K562 (cell line): ENCODE results near the gene USF2. TPM values are rescaled to one million over a fixed set of nuclear protein-coding genes. Genes with fewer than 3 reads are reported as not detected.

Source experiments
- ARNT ChIP-seq, 2 experiments: fragments of 450-650 bp; IDR thresholded peaks; 2 replicates each; pipeline ENCODE4 v1.6.1; 2016; ENCODE audit warnings: mild to moderate bottlenecking in 1 of 2
- CTCFL ChIP-seq: IDR thresholded peaks from 2 replicates; pipeline ENCODE4 v1.6.1; 2011; ENCODE audit warnings: borderline replicate concordance, low read depth, mild to moderate bottlenecking, moderate library complexity, low read length; ENCODE audit not compliant: insufficient read depth, poor library complexity, severe bottlenecking
- ETV5 ChIP-seq: sonication (generic); formaldehyde crosslinking; IDR thresholded peaks from 2 replicates; pipeline ENCODE4 v1.4.0; 2020; ENCODE audit warnings: low read depth, mild to moderate bottlenecking, missing genetic modification reagents
- HDAC1 ChIP-seq, 2 experiments: fragments of 450-650 bp; IDR thresholded peaks; 2 replicates each; pipeline ENCODE4 v1.6.1; 2016 to 2017; ENCODE audit warnings: inconsistent platforms in 1 of 2, mild to moderate bottlenecking in 1 of 2, moderate library complexity in 1 of 2
- NFATC3 ChIP-seq: fragments of 450-650 bp; IDR thresholded peaks from 2 replicates; pipeline ENCODE4 v1.6.1; 2017; ENCODE audit warnings: mild to moderate bottlenecking
- RBM25 ChIP-seq: fragments of 200-400 bp; formaldehyde crosslinking; IDR thresholded peaks from 2 replicates; pipeline ENCODE4 v1.6.1; 2018; ENCODE audit warnings: low read length, low read depth, moderate library complexity; ENCODE audit not compliant: severe bottlenecking
- THRAP3 ChIP-seq: fragments of 450-650 bp; IDR thresholded peaks from 2 replicates; pipeline ENCODE4 v1.6.1; 2016; ENCODE audit warnings: mild to moderate bottlenecking, inconsistent platforms, borderline replicate concordance
- ZNF589 ChIP-seq: fragments of 200-800 bp; sonication (Bioruptor generic); IDR thresholded peaks from 2 replicates; pipeline ENCODE4 v1.6.1; 2016; ENCODE audit warnings: low read depth, missing genetic modification characterization, missing compliant biosample characterization
- polyA plus RNA-seq, 8 experiments: library from polyadenylated mRNA; depleted of rRNA in 4 of 8; stranded (reverse) in 5 of 8; unstranded in 3 of 8; fragments of >200 nt; fragmentation: Nextera tagmentation in 2 of 8; fragmentation: Illumina TruSeq in 1 of 8; extraction: Ambion mirVana in 2 of 8; extraction: Trizol in 1 of 8; gene quantifications; 2 replicates each; pipeline versions ENCODE4 v1.2.1 to v1.2.3, GENCODE V29; 2011 to 2014; ENCODE audit warnings: inconsistent platforms in 1 of 8, missing spikeins in 1 of 8
- total RNA-seq, 7 experiments: library from RNA; depleted of rRNA in 6 of 7; stranded (reverse); fragments of >200 nt in 6 of 7; fragmentation: Illumina TruSeq in 2 of 7; extraction: Trizol in 2 of 7; gene quantifications; 2 replicates each; pipeline versions ENCODE4 v1.2.1 to v1.2.3, GENCODE V29; 2011 to 2021; ENCODE audit warnings: low replicate concordance in 1 of 7
- TF ChIP-seq, protein P1 (sequence below): fragments of 450-650 bp; IDR thresholded peaks from 2 replicates; pipeline ENCODE4 v1.6.1; 2016; ENCODE audit warnings: missing biosample characterization, missing genetic modification characterization
- TF ChIP-seq, protein P2 (sequence below), 2 experiments: fragments of 450-650 bp; IDR thresholded peaks; 2 replicates each; pipeline ENCODE4 v1.6.1; 2016; ENCODE audit warnings: mild to moderate bottlenecking in 2 of 2, borderline replicate concordance in 1 of 2, low read depth in 1 of 2, moderate library complexity in 1 of 2
- TF ChIP-seq, protein P3 (sequence below), 3 experiments: fragments of 200-800 bp in 1 of 3; sonication (Bioruptor generic) in 1 of 3; sonication (generic) in 1 of 3; formaldehyde crosslinking in 1 of 3; IDR thresholded peaks; 2 replicates each; pipeline versions ENCODE4 v1.6.1 to v1.8.0; 2016 to 2022; ENCODE audit warnings: mild to moderate bottlenecking in 2 of 3, missing compliant biosample characterization in 2 of 3, missing genetic modification characterization in 2 of 3, missing genetic modification reagents in 1 of 3

Gene USF2
- total and polyA plus RNA-seq, 9 of the 15 experiments (the other 6 are each of a cell fraction or from before 2014, with no cell fraction given), result 0.27 to 93.7 (median 58.4) TPM

GRCh38 chr19:35306473-35307246 is 37.9 kb downstream of the USF2 start (continued):
- TF ChIP-seq ARNT (IDR thresholded peaks at IDR 0.05) (peak; percentile 50 to 67; a peak in 1 of 4 replicates), NFATC3 (no peak), ETV5 (no peak), CTCFL (peak; percentile 40), THRAP3 (0 out of 2 replicates have a peak, but pooled peaks have one; percentile 57), RBM25 (peak; percentile 78), ZNF589 (no peak), HDAC1 (IDR thresholded peaks at IDR 0.05) (peak in 1 of 2 experiments; percentile 32; a peak in 1 of 4 replicates)
- TF ChIP-seq, protein P1, sequence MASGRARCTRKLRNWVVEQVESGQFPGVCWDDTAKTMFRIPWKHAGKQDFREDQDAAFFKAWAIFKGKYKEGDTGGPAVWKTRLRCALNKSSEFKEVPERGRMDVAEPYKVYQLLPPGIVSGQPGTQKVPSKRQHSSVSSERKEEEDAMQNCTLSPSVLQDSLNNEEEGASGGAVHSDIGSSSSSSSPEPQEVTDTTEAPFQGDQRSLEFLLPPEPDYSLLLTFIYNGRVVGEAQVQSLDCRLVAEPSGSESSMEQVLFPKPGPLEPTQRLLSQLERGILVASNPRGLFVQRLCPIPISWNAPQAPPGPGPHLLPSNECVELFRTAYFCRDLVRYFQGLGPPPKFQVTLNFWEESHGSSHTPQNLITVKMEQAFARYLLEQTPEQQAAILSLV (tag), result 0 out of 2 replicates have a peak, but pooled peaks have one; percentile 3
- TF ChIP-seq, protein P2, sequence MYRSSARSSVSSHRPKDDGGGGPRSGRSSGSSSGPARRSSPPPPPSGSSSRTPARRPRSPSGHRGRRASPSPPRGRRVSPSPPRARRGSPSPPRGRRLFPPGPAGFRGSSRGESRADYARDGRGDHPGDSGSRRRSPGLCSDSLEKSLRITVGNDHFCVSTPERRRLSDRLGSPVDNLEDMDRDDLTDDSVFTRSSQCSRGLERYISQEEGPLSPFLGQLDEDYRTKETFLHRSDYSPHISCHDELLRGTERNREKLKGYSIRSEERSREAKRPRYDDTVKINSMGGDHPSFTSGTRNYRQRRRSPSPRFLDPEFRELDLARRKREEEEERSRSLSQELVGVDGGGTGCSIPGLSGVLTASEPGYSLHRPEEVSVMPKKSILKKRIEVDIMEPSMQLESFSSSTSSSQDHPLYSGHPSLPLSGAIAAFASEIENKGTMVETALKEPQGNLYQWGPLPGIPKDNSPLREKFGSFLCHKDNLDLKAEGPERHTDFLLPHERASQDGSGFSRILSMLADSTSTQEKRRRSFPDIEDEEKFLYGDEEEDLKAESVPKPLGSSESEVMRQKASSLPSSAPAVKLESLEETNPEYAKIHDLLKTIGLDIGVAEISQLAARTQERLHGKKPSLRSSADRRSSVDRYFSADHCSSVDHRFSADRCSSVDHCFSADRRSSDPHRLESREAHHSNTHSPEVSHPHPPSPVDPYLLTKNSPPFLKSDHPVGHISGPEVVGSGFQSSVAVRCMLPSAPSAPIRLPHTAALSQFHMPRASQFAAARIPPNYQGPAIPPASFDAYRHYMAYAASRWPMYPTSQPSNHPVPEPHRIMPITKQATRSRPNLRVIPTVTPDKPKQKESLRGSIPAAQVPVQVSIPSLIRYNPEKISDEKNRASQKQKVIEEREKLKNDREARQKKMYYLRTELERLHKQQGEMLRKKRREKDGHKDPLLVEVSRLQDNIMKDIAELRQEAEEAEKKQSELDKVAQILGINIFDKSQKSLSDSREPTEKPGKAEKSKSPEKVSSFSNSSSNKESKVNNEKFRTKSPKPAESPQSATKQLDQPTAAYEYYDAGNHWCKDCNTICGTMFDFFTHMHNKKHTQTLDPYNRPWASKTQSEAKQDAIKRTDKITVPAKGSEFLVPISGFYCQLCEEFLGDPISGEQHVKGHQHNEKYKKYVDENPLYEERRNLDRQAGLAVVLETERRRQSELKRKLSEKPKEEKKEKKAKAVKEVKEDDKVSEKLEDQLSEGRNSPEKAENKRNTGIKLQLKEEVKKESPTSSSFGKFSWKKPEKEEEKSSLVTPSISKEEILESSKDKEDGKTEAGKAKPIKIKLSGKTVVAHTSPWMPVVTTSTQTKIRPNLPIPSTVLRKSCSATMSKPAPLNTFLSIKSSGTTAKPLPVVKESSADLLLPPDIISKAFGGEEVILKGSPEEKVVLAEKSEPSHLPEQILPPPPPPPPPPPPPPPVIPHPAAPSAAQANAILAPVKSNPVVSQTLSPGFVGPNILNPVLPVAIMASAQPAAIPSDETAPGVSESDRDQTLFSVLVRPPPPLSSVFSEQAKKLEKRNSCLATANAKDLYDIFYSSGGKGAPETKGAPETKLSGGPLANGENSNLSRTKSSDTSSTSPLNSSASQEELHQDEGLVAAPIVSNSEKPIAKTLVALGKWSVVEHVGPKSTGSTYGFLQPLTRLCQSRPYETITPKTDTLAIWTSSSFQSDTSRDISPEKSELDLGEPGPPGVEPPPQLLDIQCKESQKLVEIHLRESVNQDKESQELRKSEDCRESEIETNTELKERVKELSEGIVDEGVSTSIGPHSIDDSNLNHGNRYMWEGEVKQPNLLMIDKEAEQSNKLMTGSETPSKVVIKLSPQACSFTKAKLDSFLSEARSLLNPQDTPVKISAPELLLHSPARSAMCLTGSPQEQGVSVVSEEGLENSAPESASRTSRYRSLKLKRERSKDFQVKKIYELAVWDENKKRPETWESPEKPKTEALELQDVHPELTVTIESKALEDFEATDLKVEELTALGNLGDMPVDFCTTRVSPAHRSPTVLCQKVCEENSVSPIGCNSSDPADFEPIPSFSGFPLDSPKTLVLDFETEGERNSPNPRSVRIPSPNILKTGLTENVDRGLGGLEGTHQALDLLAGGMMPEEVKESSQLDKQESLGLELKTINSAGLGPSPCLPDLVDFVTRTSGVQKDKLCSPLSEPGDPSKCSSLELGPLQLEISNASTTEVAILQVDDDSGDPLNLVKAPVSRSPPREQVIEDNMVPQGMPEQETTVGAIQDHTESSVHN (IDR thresholded peaks at IDR 0.05; ENCODE audit: borderline replicate concordance in 1 of 2, low read depth in 1 of 2), result 0 out of 4 replicates have a peak, but pooled peaks of 1 of the 2 experiments have one; percentile 12
- TF ChIP-seq, protein P3, sequence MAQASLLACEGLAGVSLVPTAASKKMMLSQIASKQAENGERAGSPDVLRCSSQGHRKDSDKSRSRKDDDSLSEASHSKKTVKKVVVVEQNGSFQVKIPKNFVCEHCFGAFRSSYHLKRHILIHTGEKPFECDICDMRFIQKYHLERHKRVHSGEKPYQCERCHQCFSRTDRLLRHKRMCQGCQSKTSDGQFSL (CRISPR knock-in tag; IDR thresholded peaks at IDR 0.05), result no peak
- TF ChIP-seq, protein P3 (tag; IDR thresholded peaks at IDR 0.05), result 0 out of 4 replicates have a peak, but pooled peaks of 1 of the 2 experiments have one; percentile 3
